HG03439 (cell line): ENCODE measurements around the gene SYK.
"Not testable (repeated sequence)": the region's sequence is repeated elsewhere in the genome, so short reads cannot be mapped to it uniquely, and the experiment has no call there.

Source experiments
- ATAC-seq: cut with Tn5 transposase; IDR thresholded peaks from one replicate; pipeline ENCODE4 v1.9.1; 2021; ENCODE audit warnings: mild to moderate bottlenecking, moderate library complexity; ENCODE audit not compliant: unreplicated experiment

The SYK gene

GRCh38 chr9:90872835-90873294 is 71.2 kb downstream of the SYK start:
- ATAC-seq: no peak

DNA sequence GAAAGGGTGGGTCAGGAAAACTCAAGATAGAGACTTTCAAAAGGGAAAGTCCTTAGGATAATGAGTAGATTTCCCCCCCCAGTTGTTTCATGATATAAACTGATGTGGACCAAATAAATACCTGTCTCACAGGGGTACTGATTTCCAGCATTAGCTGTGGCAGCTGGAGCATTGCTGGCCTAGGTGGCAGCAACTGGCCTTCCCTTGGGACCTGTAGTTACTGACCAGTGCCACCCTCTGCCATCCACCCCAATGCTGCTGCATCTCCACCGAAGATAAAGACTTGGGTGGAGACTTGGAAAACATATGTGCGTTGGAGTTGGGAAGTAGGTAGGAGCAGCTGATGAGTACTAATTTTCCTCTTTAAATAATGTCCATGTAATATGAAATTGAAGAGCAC is 71.8 kb downstream of the SYK start:
- ATAC-seq: no peak

- no peak for ATAC-seq
Measured at GRCh38 chr9:90874194-90874593, 72.6 kb downstream of the SYK start.

DNA sequence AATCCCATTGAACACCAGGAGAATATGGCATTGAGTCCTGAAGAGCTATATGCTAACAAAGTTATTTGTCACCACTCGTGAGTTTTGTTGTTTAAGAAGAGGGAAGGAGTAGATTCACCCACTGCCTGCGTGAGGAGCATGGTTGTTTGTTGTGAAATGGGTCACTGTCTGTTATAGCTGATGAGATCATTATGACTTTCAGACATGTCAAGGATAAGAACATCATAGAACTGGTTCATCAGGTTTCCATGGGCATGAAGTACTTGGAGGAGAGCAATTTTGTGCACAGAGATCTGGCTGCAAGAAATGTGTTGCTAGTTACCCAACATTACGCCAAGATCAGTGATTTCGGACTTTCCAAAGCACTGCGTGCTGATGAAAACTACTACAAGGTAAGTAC is 76.9 kb downstream of the SYK start:
- no peak for ATAC-seq

DNA sequence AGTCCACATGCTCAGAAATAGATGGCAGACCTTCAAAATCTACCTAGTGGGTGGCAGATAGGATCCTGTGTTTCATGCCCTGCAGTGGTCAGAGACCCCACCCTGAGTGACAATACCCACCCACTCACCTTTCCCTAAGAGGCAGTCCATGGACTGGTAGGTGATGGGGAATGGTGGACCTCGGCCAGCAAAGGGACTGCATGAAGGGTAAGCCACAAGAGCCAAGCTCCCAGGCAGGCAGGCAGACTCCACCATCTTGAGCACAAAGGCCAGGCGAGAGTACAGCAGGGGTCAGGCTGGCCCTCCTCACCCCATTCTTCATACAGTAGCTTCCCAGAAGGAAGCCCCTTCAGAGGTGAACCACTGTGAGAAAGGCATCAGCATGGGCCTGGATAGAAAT is 78.4 kb downstream of the SYK start:
- no peak for ATAC-seq

DNA sequence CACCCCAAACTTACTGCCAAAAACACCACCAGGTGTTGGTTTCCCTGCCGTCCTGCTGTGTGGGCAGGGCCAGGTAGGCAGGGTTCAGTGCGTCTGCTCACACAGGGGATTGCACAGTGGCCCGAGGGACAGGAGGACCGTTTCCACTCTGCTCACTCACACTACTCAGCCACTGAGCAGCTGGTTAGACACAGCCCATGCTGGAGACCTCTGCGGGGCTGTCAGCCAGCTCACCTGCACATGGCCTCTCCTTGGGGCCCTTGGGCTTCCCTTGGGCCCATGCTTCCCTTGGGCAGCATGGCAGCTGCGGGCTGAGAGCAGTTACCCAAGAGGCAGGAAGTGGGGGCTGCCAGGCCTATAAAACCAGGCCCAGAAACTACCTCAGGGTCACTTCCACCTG is 79.0 kb downstream of the SYK start:
- ATAC-seq: no peak

GRCh38 chr9:90881648-90882047 is 80.0 kb downstream of the SYK start:
- ATAC-seq: peak; percentile 58

DNA sequence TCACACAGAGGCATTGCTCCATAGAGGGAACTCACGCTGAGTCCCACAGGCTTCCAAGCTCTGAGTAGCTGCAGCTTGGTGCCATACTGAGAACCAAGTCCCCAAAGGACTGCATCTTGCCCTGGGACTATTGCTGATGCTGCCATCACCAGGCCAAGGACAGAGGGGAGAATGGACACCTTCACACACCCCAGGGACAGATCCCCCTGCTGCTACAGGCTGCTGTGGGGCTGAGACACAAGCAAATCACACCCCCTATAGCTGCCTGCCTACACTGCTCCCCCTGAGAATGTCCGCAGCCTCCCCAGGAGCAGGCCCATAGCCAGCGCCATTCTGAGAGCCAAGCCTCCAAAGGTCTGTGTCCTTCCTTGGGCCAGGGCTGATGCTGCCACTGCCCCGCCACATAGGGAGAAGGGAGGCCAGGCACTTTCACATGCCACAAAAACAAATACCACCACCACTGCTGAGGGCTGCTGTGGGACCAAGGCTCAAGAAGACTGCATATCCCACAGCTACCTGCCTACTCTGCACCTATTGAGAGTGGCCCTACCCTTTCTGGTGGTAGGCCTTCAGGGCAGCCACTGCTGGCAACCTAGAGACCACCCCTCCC is 81.5 kb downstream of the SYK start:
- no peak for ATAC-seq

DNA sequence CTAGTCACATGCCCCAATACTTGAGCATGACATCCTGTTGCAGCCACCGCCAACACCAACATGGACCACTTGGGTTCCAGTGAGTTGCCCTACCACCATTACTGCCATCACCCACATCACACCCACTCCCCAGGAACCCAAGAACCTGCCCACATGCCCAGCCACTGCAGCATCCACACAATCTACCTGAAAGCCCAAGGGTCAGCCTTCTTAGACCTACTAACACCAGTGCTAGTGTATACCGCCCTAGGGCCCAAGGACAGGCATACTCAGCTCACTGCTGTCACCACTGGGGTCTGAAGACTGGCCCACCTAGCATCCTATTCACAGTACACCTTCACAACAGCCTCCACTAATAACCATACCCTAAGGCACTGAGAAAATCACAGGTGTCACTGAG is 82.0 kb downstream of the SYK start:
- no peak for ATAC-seq

DNA sequence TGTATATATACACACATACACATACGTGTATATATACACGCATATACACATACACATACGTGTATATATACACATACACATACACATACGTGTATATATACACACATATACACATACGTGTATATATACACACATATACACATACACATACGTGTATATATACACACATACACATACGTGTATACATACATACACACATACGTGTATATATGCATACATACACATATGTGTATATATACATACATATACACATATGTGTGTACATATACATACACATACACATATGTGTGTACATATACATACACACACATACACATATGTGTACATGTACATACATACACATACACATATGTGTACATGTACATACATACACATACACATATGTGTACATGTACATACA is 82.6 kb downstream of the SYK start:
- no peak for ATAC-seq

- ATAC-seq: not testable (repeated sequence)
Measured at GRCh38 chr9:90886868-90887267, 85.2 kb downstream of the SYK start.

GRCh38 chr9:90888941-90889340 is 87.3 kb downstream of the SYK start:
- no peak for ATAC-seq

- no peak for ATAC-seq
Measured at GRCh38 chr9:90890146-90890810, 88.7 kb downstream of the SYK start.

- ATAC-seq: no peak
Measured at GRCh38 chr9:90891308-90892040, 89.9 kb downstream of the SYK start.

GRCh38 chr9:90892918-90893317 is 91.3 kb downstream of the SYK start:
- no peak for ATAC-seq

DNA sequence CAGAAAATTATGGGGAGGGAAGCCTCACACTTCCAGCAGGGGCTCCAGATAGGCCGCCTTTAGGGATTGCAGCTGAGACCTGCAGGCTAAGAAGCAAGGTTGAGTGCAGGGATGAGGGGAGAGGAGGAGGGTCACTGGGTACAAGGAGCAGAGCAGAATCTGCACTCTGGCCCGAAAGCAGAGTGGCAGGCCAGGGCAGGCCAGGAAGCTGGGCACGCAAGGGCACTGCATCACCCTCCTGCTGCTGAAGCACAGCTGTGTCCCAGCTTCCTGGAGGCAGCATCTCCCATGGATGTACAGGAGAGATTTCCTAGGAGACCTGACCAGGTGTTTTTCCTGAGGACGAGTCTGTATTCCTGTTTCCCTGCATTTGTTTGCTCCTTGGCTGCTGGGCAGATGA is 92.1 kb downstream of the SYK start:
- no peak for ATAC-seq

- no peak for ATAC-seq
Measured at GRCh38 chr9:90894986-90895687, 93.5 kb downstream of the SYK start.

- no peak for ATAC-seq
Measured at GRCh38 chr9:90895786-90896185, 94.2 kb downstream of the SYK start.

DNA sequence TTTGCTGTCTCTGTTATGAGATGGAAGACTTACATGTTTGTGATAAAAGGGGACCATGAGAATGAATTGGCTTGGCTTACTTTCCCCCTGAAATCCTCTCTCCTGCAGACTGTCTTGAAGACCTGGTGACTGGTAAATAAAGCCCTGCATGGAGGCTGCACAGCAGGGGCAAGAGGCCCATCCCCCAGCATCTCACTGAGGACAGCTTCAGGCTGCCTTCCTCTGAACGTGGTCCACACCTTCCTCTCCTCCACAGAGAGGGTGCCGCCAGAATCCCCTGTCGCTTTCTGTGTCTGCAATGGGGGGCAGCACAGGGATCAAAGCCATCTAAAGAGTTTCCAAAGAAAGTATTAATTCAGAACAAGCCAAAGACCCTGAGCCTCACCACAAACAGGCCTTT is 94.6 kb downstream of the SYK start:
- ATAC-seq: no peak

DNA sequence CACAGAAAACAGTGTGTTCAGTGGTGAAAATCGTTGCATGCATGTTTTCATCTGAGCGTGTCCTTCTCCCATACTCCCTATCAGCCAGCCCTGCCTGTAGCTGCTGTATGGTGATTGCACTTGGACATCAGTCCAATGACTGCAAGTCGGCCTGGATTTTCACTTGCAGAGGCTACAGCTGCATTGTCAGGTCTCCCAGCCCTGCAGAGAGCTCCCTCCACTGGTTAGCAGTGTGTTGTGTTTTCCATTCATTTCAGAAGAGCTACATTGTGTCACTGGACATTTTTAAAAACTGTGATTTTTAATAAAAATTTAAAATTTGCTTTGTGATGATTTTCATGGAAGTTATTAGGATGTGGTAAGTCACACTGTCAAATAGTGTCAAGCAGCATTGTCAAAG is 96.6 kb downstream of the SYK start:
- ATAC-seq: no peak

DNA sequence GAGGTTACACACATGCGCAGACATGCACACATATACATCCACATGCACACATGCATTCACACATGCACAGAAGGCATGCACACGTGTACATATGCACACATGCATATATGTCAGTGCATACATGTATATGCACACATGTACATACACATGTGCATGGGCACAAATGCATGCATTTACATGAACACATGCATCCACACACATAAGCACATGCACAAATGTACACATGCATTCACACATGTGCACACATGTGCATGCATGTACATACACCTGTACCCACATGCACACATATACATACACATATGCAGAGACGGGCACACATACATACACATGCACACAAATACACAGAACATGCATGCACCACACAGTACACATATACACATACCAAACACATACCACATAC is 97.7 kb downstream of the SYK start:
- ATAC-seq: no peak

DNA sequence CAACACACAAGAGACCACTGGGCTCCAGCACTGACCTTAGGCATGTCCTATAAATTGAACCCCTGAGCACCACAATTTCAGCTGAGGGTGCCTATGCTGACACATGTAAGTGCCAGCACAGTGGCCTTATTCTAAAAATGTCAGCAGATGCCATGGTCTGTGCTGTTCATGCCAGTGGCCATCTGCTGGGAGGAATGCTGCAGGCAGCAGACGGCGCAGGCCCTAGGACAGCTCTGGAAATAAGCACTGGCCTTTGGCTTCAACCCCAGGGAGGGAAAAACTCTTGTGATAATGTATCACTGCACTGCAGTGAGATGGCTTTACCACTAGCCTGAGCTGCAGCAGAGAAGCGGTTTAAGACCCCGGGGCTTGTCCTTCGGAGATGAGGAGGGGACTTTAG is 98.5 kb downstream of the SYK start:
- no peak for ATAC-seq
